Activated naive CD4-positive, alpha-beta T cell treated with anti-CD3 and anti-CD28 coated beads, Interleukin-2, amount 50 U/mL, for 72 hours (primary cell): ENCODE results near the gene MC4R. TPM values are rescaled to one million over a fixed set of nuclear protein-coding genes. Genes with fewer than 3 reads are reported as not detected.
A peak's percentile ranks its signal among the peaks of the same experiment; 100 is the strongest.
"Not testable (repeated sequence)": the region's sequence is repeated elsewhere in the genome, so short reads cannot be mapped to it uniquely, and the experiment has no call there.

Experiments used
- ATAC-seq, 2 donors: fragments of 150-1000 bp; cut with Tn5 transposase; 2 replicates each; pipeline ENCODE4 v1.10.0; 2021; ENCODE audit warnings: mild to moderate bottlenecking in 2 of 2, moderate library complexity in 2 of 2
- DNase-seq, 2 donors: peaks; one replicate each; pipeline ENCODE4 v3.0.0; 2021 to 2022; ENCODE audit warnings: low spot score in 2 of 2
- H3K27ac Mint-ChIP-seq, 2 donors: one replicate each; pipeline ENCODE4 v1.8.0; 2022; ENCODE audit warnings: mild to moderate bottlenecking in 2 of 2, mixed read lengths in 2 of 2
- H3K36me3 Mint-ChIP-seq, 2 donors: one replicate each; pipeline ENCODE4 v1.8.0; 2022; ENCODE audit warnings: mixed read lengths in 2 of 2
- H3K9me3 Mint-ChIP-seq, 2 donors: one replicate each; pipeline ENCODE4 v1.8.0; 2022; ENCODE audit warnings: mixed read lengths in 2 of 2
- total RNA-seq, 2 donors: library from RNA; stranded (reverse); gene quantifications; one replicate each; pipeline ENCODE4 v1.2.3, GENCODE V29; 2022

The MC4R gene
- total RNA-seq = not detected

DNA sequence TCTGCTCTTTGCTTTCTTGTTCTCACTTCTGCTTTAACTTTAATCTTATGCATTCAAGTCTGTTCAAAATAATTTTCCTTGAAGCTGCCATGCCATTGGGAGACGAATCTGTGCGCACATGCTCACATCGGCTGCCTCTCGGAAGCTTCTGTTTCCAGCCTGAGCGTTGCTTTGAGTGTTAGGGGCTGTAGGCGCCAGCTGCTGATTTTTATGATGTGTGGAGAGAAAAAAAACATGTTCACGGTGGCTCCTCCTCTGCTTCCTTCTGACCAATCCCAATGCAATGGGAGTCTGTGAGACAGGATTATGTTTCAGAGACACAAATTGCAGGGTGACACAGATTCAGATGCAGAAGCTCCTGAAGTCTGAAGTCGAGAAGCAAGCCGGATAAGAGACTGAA is at the start of gene MC4R:
TSS of gene MC4R (minus strand) at position 180 of the 400 bp plus-strand sequence. CDS start 426 bp downstream, outside the sequence.
- ATAC-seq = no peak
- no peaks in the 10 kb centered on the region for H3K36me3 Mint-ChIP-seq

GRCh38 chr18:60422306-60422705 is 49.7 kb upstream of the MC4R start:
- H3K36me3 Mint-ChIP-seq, H3K27ac Mint-ChIP-seq, ATAC-seq, H3K9me3 Mint-ChIP-seq, DNase-seq: not testable (repeated sequence)

More for the DNA sequence above, at the start of gene MC4R:
- peaks cover 0 to 5% of the 10 kb centered on the region in 2 donors for H3K9me3 Mint-ChIP-seq
- no peak for DNase-seq
- H3K27ac Mint-ChIP-seq = no peak within 1 kb of the TSS

DNA sequence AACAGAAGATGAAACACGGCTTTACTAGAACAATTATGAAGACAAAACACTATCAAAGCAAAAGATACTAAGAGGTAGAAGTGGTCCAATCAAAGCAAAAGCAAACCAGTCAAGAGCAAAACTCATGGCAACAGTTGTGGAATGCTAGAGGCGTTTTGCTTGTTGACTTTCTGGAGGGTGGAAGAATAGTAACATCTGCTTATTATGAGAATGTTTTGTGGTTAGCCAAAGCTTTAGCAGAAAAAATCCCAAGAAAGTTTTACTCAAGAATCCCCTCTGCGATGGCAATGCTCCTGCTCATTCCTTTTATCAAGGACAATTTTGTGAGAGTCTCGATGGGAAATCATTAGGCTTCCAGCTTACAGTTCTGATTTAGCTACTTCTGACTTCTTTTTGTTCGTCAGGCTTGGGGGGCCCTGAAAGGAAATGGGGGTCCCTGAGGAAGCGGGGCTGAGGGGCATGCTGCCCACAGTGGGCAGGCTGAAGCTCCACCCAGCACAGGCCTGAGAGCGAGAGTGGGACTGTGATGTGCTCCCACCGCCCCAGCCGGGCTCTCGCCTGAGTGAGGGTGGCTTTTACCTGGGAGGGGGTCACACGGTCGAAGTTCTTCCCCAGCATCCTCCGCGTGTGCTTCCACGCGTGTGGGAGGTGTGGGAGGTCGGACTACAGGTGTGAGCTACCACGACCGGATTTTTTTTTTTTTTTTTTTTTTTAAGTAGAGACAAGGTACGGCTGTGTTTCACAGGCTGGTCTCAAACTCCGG is 49.0 kb upstream of the MC4R start:
- no peak overlapping the region for H3K27ac Mint-ChIP-seq
- H3K9me3 Mint-ChIP-seq = peaks cover 9 to 11% of the 10 kb centered on the region in 2 donors
- ATAC-seq (no peak), DNase-seq (no peak)
- no peaks in the 10 kb centered on the region for H3K36me3 Mint-ChIP-seq

- Mint-ChIP-seq H3K27ac (no peak overlapping the region), H3K9me3 (peaks cover 9 to 11% of the 10 kb centered on the region in 2 donors), H3K36me3 (no peaks in the 10 kb centered on the region)
- DNase-seq (no peak), ATAC-seq (no peak)
Measured at GRCh38 chr18:60417946-60418345, 45.4 kb upstream of the MC4R start.

DNA sequence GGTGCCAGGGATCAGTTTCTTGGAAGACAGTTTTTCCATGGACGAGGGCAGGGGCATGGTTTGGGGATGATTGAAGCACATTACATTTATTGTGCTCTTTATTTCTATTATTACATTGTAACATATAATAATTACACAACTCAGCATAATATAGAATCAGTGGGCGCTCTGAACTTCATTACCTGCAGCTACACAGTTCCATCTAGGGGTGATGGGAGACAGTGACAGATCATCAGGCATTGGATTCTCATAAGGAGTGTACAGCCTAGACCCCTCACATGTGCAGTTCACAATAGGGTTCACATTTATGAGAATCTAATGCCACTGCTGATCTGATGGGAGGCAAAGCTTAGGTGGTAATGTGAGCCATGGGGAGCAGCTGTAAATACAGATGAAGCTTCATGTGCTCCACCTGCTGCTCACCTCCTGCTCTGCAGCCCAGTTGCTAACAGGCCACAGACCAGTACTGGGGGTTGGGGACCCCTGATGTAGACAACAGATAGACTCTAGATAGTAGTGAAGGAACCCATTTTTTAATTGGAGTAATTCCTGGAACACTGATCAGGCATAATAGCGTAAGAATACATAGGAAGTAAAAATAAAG is 41.5 kb upstream of the MC4R start:
- peaks cover 0 to 4% of the 10 kb centered on the region in 2 donors for H3K9me3 Mint-ChIP-seq
- no peak for DNase-seq
- no peak for ATAC-seq

GRCh38 chr18:60411715-60412114 is 39.1 kb upstream of the MC4R start:
- DNase-seq = no peak
- peaks cover 0 to 5% of the 10 kb centered on the region in 2 donors for H3K9me3 Mint-ChIP-seq
- ATAC-seq = no peak
- no peak overlapping the region for H3K27ac Mint-ChIP-seq
- no peaks in the 10 kb centered on the region for H3K36me3 Mint-ChIP-seq

More for the DNA sequence above, 41.5 kb upstream of the MC4R start:
- peak overlapping the region in 1 of 2 donors; percentile 46 for H3K27ac Mint-ChIP-seq
- no peaks in the 10 kb centered on the region for H3K36me3 Mint-ChIP-seq

DNA sequence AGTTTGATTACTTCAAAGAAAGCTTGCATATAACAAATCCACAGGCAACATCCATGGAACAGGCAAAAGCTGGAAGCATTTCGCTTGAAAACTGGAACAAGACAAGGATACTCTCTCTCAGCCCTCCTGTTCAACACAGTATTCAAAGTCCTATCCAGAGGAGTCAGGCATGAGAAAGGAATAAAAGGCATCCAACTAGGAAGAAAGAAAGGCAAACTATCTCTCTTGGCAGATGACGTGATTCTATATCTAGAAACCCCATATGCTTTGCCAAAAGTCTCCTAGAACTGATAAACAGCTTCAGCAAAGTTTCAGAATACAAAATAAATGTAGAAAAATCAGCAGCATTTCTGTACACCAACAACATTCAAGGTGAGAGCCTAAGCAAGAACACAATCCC is 34.1 kb upstream of the MC4R start:
- DNase-seq = no peak
- ATAC-seq = no peak
- H3K9me3 Mint-ChIP-seq = peaks cover 0 to 9% of the 10 kb centered on the region in 2 donors
- H3K27ac Mint-ChIP-seq = no peak overlapping the region
- H3K36me3 Mint-ChIP-seq = no peaks in the 10 kb centered on the region

DNA sequence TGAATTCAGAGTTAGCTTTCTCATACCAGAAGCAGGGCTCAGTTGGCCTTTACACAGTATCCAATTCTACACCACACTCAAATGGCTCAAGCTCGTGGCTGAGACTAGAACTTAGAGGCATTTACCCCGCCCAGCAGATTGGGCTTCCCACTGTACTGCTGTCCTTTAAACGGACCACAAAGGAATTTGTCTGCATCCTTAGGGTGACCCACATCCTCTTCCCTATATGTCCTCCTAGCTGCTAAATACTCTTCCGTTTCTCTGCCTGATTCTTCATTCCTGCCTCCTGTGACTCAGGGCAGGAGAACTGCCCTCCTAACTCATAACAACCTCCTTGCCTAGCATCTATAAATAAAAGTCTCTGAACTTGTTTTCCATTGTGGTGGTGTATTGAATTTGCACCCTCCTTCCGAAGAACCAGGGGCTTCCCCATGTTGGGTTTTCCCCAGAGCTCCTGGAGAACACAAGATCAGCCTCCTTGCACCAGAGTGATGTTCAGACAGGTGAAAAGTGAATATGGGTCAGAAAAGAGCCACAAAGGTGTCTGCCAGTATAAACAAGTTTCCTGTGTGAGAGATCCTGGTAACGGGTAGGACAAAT is 32.0 kb upstream of the MC4R start:
- Mint-ChIP-seq H3K9me3 (peaks cover 10 to 20% of the 10 kb centered on the region in 2 donors), H3K36me3 (no peaks in the 10 kb centered on the region), H3K27ac (no peak overlapping the region)
- no peak for DNase-seq
- ATAC-seq = no peak

GRCh38 chr18:60401346-60401745 is 28.8 kb upstream of the MC4R start:
- Mint-ChIP-seq H3K36me3 (no peaks in the 10 kb centered on the region), H3K9me3 (peaks cover 14 to 19% of the 10 kb centered on the region in 2 donors), H3K27ac (no peak overlapping the region)
- no peak for DNase-seq
- ATAC-seq = no peak

GRCh38 chr18:60391571-60392226 is 19.1 kb upstream of the MC4R start:
- H3K9me3 Mint-ChIP-seq = peaks cover 4% of the 10 kb centered on the region in 2 donors
- DNase-seq (no peak), ATAC-seq (no peak)
- no peaks in the 10 kb centered on the region for H3K36me3 Mint-ChIP-seq
- H3K27ac Mint-ChIP-seq = no peak overlapping the region

- Mint-ChIP-seq H3K36me3 (no peaks in the 10 kb centered on the region), H3K9me3 (peaks cover 0 to 4% of the 10 kb centered on the region in 2 donors), H3K27ac (no peak overlapping the region)
- no peak for DNase-seq
- ATAC-seq = no peak
Measured at GRCh38 chr18:60389314-60389713, 16.7 kb upstream of the MC4R start.

DNA sequence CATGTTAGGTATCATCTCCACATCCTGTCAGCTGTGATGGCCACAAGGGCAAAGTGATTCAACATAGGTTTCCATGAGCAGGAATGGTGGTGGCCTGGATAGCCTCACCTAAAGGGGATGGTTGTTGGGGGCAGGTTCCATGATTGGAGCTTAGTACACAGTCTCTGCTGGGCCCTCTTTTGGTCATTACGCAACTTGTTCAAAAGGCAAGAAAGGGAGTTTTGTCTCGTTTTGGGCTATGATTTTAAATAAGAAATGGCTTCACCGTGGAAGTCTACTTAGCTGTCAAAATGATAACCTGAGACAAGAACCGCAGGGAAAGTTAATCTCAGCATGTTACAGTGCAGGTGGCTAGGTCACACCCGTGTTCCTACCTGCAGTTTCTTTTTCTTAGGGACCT is 13.1 kb upstream of the MC4R start:
- DNase-seq (no peak), ATAC-seq (no peak)
- Mint-ChIP-seq H3K9me3 (peaks cover 0 to 4% of the 10 kb centered on the region in 2 donors), H3K27ac (no peak overlapping the region), H3K36me3 (no peaks in the 10 kb centered on the region)

DNA sequence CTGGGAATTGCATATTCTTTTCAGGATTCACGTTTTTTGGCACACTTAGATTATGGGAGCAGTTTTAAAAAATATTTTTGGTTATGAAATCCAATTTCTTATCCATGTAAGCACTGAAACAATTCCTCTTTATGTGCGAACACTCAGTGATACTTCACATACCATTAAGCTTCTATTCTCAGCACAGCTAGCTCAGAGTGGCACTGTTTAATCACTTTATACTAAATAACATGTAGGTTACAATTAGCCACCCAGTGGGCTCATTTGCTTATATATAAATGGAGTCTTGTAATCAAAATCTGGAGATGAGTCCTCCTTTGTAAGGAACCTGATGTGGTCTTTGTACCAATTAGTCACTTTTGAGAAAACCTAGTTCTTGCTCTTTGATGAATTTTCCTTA is 11.3 kb upstream of the MC4R start:
- no peak for ATAC-seq
- peaks cover 0 to 4% of the 10 kb centered on the region in 2 donors for H3K9me3 Mint-ChIP-seq
- H3K36me3 Mint-ChIP-seq = no peaks in the 10 kb centered on the region
- no peak overlapping the region for H3K27ac Mint-ChIP-seq
- DNase-seq = no peak

DNA sequence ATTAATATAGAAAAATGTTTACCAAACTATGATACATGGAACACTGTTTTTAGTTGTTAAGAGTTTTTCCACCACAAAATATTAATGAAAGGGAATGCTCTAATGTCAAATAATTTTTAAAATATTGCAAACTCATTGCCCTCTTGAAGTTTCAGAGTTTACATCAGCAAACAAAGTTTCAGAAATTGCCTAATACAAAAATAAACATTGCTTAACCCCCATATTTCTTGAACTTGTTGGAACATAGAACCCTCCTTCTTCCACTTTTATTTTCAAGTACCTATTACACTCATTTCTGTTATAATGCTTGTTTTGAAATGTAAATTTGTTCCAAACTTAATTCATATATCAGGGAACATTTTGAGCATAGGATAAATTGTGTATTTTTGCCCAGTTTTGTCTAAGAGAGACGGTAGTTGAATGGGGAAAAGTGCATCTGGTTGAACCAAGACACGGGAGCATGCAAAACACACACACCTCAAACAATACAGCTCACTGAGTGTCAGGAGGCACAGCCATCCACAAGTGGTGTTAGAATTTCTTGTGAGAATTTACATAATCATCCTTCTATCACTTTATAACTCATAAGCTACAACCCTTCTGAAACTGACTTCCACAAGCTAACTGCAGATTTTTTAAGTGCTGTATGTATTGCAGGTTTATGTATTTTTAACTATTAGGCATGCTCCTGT is 5.3 kb upstream of the MC4R start:
- ATAC-seq = no peak
- no peak for DNase-seq
- Mint-ChIP-seq H3K9me3 (peaks cover 0 to 5% of the 10 kb centered on the region in 2 donors), H3K27ac (no peak overlapping the region), H3K36me3 (no peaks in the 10 kb centered on the region)

DNA sequence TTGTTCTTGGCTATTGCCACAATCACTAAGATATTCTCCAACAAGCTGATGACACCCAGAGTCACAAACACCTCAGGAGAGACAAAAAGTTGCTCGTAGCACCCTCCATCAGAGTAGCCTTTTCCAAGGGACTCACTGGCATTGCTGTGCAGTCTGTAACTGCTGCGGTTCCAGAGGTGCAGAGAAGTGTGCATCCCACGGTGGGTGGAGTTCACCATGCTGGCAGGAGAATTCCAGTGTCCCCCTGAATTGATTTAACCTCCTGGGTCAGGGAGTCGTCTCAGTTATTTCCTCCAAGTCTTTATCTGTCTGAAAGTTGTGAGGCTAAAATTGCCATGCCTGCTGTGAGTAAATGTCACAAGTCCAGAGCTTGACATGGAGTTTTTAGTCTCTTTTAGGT is 443 bp downstream of the MC4R start:
- Mint-ChIP-seq H3K9me3 (peaks cover 0 to 5% of the 10 kb centered on the region in 2 donors), H3K36me3 (no peaks in the 10 kb centered on the region), H3K27ac (no peak overlapping the region)
- DNase-seq (no peak), ATAC-seq (no peak)

- Mint-ChIP-seq H3K36me3 (no peaks in the 10 kb centered on the region), H3K27ac (no peak overlapping the region), H3K9me3 (peaks cover 5 to 9% of the 10 kb centered on the region in 2 donors)
- ATAC-seq (no peak), DNase-seq (no peak)
Measured at GRCh38 chr18:60358516-60358915, 14.1 kb downstream of the MC4R start.
